GM21723 (cell line): ENCODE results near the gene TNXB.
"Not testable (repeated sequence)": the region's sequence is repeated elsewhere in the genome, so short reads cannot be mapped to it uniquely, and the experiment has no call there.

Experiments
- ATAC-seq: cut with Tn5 transposase; IDR thresholded peaks from one replicate; pipeline ENCODE4 v1.9.1; 2021; ENCODE audit warnings: mild to moderate bottlenecking, moderate library complexity; ENCODE audit not compliant: unreplicated experiment

The TNXB gene

DNA sequence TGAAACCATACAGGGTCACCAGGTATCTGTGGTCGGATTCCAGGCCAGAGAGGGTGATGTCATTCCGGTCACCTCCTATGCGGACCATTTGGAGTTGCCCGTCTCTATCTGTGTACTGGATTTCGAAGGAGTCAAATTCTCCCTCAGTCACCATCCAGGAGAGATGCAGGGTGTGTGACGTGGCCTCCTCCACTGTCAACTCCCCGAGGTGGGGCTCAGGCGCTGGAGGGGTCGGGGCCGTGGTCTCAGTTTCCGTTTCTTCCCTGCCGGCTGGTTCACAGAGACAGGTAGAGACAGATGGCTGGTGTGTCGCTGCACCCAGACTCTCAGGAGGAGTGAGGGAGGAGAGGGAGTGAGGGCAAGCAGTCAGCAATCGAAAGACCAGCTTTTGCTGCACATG lies 40.3 kb downstream of the TNXB start:
- ATAC-seq, result no peak

GRCh38 chr6:32068315-32068714 lies 40.8 kb downstream of the TNXB start:
- ATAC-seq, result not testable (repeated sequence)

GRCh38 chr6:32067521-32067920 lies 41.6 kb downstream of the TNXB start:
- not testable (repeated sequence) for ATAC-seq

- ATAC-seq, result no peak
Observed at GRCh38 chr6:32064706-32065105, 44.4 kb downstream of the TNXB start.

GRCh38 chr6:32060966-32061655 lies 48.0 kb downstream of the TNXB start:
- ATAC-seq, result no peak

DNA sequence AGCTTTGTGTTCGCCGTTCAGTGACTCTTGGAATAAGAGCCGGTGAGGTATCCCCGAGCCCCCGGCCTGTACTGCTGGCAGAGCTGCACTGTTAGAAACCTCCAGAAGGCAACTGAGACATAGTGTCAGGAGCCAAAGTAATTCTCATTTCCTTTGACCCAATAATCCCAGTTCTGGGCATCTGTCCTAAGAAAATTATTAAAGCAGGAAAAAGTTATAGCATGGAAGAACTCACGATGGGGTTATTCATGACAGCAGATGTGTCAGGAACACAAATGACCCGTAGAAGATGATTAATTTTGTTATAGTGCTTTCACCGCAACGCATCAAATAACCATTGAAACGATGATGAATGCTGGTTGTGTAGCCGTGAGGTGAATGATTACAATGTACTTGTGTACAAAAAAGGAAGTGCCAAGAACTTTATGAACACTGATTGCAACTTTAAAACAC lies 50.6 kb downstream of the TNXB start:
- no peak for ATAC-seq

- no peak for ATAC-seq
Observed at GRCh38 chr6:32057966-32058365, 51.2 kb downstream of the TNXB start.

GRCh38 chr6:32056254-32056653 lies 52.9 kb downstream of the TNXB start:
- ATAC-seq, result no peak

- not testable (repeated sequence) for ATAC-seq
Observed at GRCh38 chr6:32055756-32056155, 53.4 kb downstream of the TNXB start.

DNA sequence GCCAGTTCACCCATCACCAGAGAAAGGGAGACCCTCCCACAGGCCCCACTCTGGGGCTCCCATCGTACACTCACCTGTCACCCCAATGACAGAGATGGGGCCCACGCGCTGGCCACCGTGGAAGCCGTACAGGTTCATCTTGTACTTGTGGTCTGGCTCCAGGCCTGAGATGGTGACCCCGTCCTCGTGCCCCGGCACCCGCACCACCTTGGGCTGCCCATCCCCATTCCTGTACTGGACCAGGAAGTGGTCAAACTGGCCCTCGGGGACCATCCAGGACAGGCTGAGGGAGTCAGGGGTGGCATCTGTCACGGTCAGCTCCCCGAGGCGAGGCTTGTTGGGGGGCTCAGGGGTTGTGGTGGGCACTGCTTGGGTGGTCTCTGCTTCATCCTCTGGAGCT lies 55.8 kb downstream of the TNXB start:
- ATAC-seq, result not testable (repeated sequence)

DNA sequence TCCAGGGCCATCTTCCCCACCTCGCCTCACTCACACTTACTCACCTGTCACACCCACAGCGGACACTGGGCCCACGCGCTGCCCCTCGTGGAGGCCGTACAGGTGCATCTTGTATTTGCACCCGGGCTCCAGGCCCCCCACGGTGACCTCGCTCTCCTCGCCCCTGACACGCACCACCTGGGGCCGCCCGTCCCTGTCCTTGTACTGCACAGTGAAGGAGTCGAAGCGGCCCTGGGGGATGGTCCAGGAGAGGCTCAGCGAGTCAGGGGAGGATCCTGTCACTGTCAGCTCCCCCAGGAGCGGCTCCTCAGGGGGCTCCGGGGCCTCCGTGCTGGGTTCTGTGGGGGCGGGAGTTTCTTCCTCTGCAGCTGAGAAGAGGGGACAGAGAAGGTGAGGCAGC lies 56.5 kb downstream of the TNXB start:
- not testable (repeated sequence) for ATAC-seq

DNA sequence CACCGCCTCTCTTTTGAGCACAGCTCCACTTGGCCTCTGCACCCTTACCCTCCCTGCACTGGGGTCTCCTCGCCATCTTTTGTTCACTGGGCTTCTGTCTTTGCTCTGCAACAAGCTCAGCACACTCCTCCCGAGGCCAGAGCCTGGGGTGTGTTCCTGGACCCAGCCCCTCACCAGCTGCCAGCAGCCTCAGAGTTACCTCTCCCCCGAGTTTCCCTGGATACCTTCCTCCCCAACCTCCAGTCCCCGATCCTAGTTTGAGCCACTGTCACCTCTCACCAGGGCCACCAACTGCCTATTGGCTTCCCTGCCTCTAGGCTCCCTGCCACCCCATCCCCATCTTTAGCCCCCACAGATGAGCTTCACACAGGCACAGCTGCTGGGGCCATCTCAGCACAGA lies 58.6 kb downstream of the TNXB start:
- ATAC-seq, result no peak

GRCh38 chr6:32049736-32050135 lies 59.4 kb downstream of the TNXB start:
- ATAC-seq, result not testable (repeated sequence)

DNA sequence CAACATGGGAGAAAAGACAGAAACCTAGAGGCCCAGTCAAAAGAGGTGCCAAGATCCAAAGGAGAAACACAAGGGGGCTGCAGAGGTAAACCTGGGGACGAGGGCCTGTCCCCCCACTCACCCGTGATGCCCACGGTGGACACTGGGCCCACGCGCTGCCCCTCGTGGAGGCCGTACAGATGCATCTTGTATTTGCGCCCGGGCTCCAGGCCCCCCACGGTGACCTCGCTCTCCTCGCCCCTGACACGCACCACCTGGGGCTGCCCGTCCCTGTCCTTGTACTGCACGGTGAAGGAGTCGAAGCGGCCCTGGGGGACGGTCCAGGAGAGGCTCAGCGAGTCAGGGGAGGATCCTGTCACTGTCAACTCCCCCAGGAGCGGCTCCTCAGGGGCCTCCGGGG lies 60.0 kb downstream of the TNXB start:
- not testable (repeated sequence) for ATAC-seq

GRCh38 chr6:32047855-32048766 lies 61.0 kb downstream of the TNXB start:
- no peak for ATAC-seq

GRCh38 chr6:32047539-32047854 lies 61.6 kb downstream of the TNXB start:
- no peak for ATAC-seq

- no peak for ATAC-seq
Observed at GRCh38 chr6:32047084-32047478, 62.1 kb downstream of the TNXB start.

DNA sequence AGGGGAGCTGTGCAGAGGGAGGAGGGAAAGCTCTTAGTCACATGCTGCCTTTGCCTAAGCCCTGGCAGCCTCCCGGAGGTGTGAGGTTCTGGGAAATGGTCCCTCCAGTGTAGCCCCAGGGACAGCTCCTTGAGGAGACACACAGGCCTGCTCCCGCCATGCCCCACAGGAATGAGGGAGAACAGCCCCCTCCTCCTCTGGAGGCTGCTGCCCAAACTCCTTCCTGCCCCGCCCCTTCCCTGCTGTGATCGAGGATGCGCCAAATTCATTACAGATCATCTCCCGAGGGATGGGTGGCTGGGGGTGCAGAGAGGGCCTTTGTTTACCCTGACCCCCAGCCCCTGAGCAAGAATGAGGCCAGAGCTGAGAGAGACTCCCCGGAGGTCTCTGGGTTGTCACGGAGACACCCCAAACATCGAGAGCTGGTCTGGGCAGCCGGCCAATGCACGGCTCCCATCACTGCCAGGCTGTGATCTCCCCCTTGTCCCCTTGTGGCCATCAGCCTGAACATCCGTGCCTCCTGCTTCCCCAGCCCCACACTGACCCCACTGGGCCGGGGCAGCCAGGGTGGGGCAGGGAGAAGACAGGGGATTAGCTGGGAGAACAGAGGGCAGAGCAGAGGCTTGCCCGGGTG lies 62.6 kb downstream of the TNXB start:
- ATAC-seq, result no peak

DNA sequence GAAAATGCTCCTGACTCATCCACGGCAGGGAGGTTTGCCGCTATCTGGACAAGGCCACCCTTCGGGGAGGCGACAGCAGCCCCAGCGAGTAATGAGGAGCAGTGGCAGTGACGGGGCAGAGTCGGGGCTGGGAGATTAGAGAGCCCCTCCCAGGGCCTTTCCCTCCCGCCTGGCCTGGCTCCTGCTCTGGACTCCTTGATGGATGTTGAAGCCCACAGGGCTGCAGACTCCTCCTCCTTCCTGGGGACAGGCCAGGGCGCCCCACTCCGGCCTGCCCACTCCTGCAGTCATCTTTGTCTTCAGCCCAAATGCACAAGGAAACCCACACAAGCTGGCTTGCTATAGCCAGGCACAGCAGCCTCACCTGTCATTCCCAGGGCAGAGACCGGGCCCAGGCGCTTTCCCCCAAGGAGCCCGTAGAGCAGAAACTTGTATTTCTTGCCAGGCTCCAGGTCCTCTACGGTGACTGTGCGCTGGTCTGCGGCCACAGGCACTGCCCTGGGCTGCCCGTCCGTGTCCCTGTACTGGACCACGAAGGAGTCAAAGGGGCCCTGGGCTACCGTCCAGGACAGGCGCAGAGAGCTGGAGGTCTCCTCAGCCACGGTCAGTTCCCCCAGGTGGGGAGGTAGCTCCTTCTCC lies 63.2 kb downstream of the TNXB start:
- no peak for ATAC-seq

GRCh38 chr6:32044916-32045315 lies 64.2 kb downstream of the TNXB start:
- ATAC-seq, result not testable (repeated sequence)
